Measurements from ENCODE around the gene FILIP1.
"Not testable (repeated sequence)": the region's sequence is repeated elsewhere in the genome, so short reads cannot be mapped to it uniquely, and the experiment has no call there.

The FILIP1 gene

GRCh38 chr6:75441479-75441878 lies 52.1 kb downstream of the FILIP1 start:
- not testable (repeated sequence) for H3K36me3 ChIP-seq (ENCODE audit: control insufficient read depth in 5 of 5, insufficient read depth in 5 of 5, low read length in 5 of 5); H3K27me3 ChIP-seq (ENCODE audit: control insufficient read depth in 5 of 5, insufficient read depth in 4 of 5, low read length in 5 of 5); H3K27ac ChIP-seq (ENCODE audit: low read depth, low read length); H3K4me3 ChIP-seq (ENCODE audit: low read depth in 1 of 5, low read length in 5 of 5); H3K9ac ChIP-seq (ENCODE audit: low read length in 5 of 5); H3K9me3 ChIP-seq (ENCODE audit: control insufficient read depth in 5 of 5, low read length in 5 of 5)
- H3K4me1 ChIP-seq (ENCODE audit: control insufficient read depth in 5 of 5, insufficient read depth in 5 of 5, low read length in 5 of 5) = peaks cover 0 to 13% (median 7%) of the 10 kb centered on the region in 5 donors

GRCh38 chr6:75438442-75439116 lies 55.0 kb downstream of the FILIP1 start:
- Histone ChIP-seq H3K4me1 (ENCODE audit: control insufficient read depth in 5 of 5, insufficient read depth in 5 of 5, low read length in 5 of 5) (peaks cover 0 to 13% (median 8%) of the 10 kb centered on the region in 5 donors), H3K36me3 (ENCODE audit: control insufficient read depth in 5 of 5, insufficient read depth in 5 of 5, low read length in 5 of 5) (no peaks in the 10 kb centered on the region), H3K27ac (ENCODE audit: low read depth, low read length) (no peak overlapping the region), H3K4me3 (ENCODE audit: low read depth in 1 of 5, low read length in 5 of 5) (no peak overlapping the region), H3K27me3 (ENCODE audit: control insufficient read depth in 5 of 5, insufficient read depth in 4 of 5, low read length in 5 of 5) (no peaks in the 10 kb centered on the region), H3K9ac (ENCODE audit: low read length in 5 of 5) (no peak overlapping the region), H3K9me3 (ENCODE audit: control insufficient read depth in 5 of 5, low read length in 5 of 5) (no peaks in the 10 kb centered on the region)

GRCh38 chr6:75438013-75438431 lies 55.6 kb downstream of the FILIP1 start:
- Histone ChIP-seq H3K9ac (ENCODE audit: low read length in 5 of 5) (peak overlapping the region in 1 of 5 donors; percentile 4), H3K36me3 (ENCODE audit: control insufficient read depth in 5 of 5, insufficient read depth in 5 of 5, low read length in 5 of 5) (no peaks in the 10 kb centered on the region), H3K27ac (ENCODE audit: low read depth, low read length) (no peak overlapping the region), H3K4me1 (ENCODE audit: control insufficient read depth in 5 of 5, insufficient read depth in 5 of 5, low read length in 5 of 5) (peaks cover 0 to 13% (median 8%) of the 10 kb centered on the region in 5 donors), H3K9me3 (ENCODE audit: control insufficient read depth in 5 of 5, low read length in 5 of 5) (no peaks in the 10 kb centered on the region), H3K27me3 (ENCODE audit: control insufficient read depth in 5 of 5, insufficient read depth in 4 of 5, low read length in 5 of 5) (no peaks in the 10 kb centered on the region), H3K4me3 (ENCODE audit: low read depth in 1 of 5, low read length in 5 of 5) (no peak overlapping the region)

GRCh38 chr6:75437421-75437891 lies 56.1 kb downstream of the FILIP1 start:
- Histone ChIP-seq H3K4me3 (ENCODE audit: low read depth in 1 of 5, low read length in 5 of 5) (no peak overlapping the region), H3K27me3 (ENCODE audit: control insufficient read depth in 5 of 5, insufficient read depth in 4 of 5, low read length in 5 of 5) (no peaks in the 10 kb centered on the region), H3K27ac (ENCODE audit: low read depth, low read length) (peak overlapping the region; percentile 27), H3K9ac (ENCODE audit: low read length in 5 of 5) (no peak overlapping the region), H3K36me3 (ENCODE audit: control insufficient read depth in 5 of 5, insufficient read depth in 5 of 5, low read length in 5 of 5) (no peaks in the 10 kb centered on the region), H3K4me1 (ENCODE audit: control insufficient read depth in 5 of 5, insufficient read depth in 5 of 5, low read length in 5 of 5) (peaks cover 0 to 13% (median 8%) of the 10 kb centered on the region in 5 donors), H3K9me3 (ENCODE audit: control insufficient read depth in 5 of 5, low read length in 5 of 5) (no peaks in the 10 kb centered on the region)

GRCh38 chr6:75436869-75437268 lies 56.7 kb downstream of the FILIP1 start:
- Histone ChIP-seq H3K4me1 (ENCODE audit: control insufficient read depth in 5 of 5, insufficient read depth in 5 of 5, low read length in 5 of 5) (peaks cover 0 to 13% (median 8%) of the 10 kb centered on the region in 5 donors), H3K36me3 (ENCODE audit: control insufficient read depth in 5 of 5, insufficient read depth in 5 of 5, low read length in 5 of 5) (no peaks in the 10 kb centered on the region), H3K4me3 (ENCODE audit: low read depth in 1 of 5, low read length in 5 of 5) (peak overlapping the region in 1 of 5 donors; percentile 40), H3K9me3 (ENCODE audit: control insufficient read depth in 5 of 5, low read length in 5 of 5) (no peaks in the 10 kb centered on the region), H3K27ac (ENCODE audit: low read depth, low read length) (peak overlapping the region; percentile 27), H3K27me3 (ENCODE audit: control insufficient read depth in 5 of 5, insufficient read depth in 4 of 5, low read length in 5 of 5) (no peaks in the 10 kb centered on the region), H3K9ac (ENCODE audit: low read length in 5 of 5) (no peak overlapping the region)

GRCh38 chr6:75432809-75433208 lies 60.8 kb downstream of the FILIP1 start:
- H3K4me1 ChIP-seq (ENCODE audit: control insufficient read depth in 5 of 5, insufficient read depth in 5 of 5, low read length in 5 of 5) = peaks cover 0 to 13% (median 8%) of the 10 kb centered on the region in 5 donors
- H3K4me3 ChIP-seq (ENCODE audit: low read depth in 1 of 5, low read length in 5 of 5); H3K36me3 ChIP-seq (ENCODE audit: control insufficient read depth in 5 of 5, insufficient read depth in 5 of 5, low read length in 5 of 5); H3K9me3 ChIP-seq (ENCODE audit: control insufficient read depth in 5 of 5, low read length in 5 of 5); H3K27me3 ChIP-seq (ENCODE audit: control insufficient read depth in 5 of 5, insufficient read depth in 4 of 5, low read length in 5 of 5); H3K9ac ChIP-seq (ENCODE audit: low read length in 5 of 5); H3K27ac ChIP-seq (ENCODE audit: low read depth, low read length): not testable (repeated sequence)

- peaks cover 0 to 5% (median under 1%) of the 10 kb centered on the region in 5 donors for H3K4me1 ChIP-seq (ENCODE audit: control insufficient read depth in 5 of 5, insufficient read depth in 5 of 5, low read length in 5 of 5)
- H3K9me3 ChIP-seq (ENCODE audit: control insufficient read depth in 5 of 5, low read length in 5 of 5) = no peaks in the 10 kb centered on the region
- H3K27ac ChIP-seq (ENCODE audit: low read depth, low read length) = no peak overlapping the region
- peaks cover 0 to 2% (median 0%) of the 10 kb centered on the region in 5 donors for H3K27me3 ChIP-seq (ENCODE audit: control insufficient read depth in 5 of 5, insufficient read depth in 4 of 5, low read length in 5 of 5)
- H3K36me3 ChIP-seq (ENCODE audit: control insufficient read depth in 5 of 5, insufficient read depth in 5 of 5, low read length in 5 of 5) = no peaks in the 10 kb centered on the region
- H3K9ac ChIP-seq (ENCODE audit: low read length in 5 of 5) = no peak overlapping the region
- H3K4me3 ChIP-seq (ENCODE audit: low read depth in 1 of 5, low read length in 5 of 5) = no peak overlapping the region
These were observed 62.2 kb downstream of the FILIP1 start for GRCh38 chr6:75431379-75431778.

- H3K4me3 ChIP-seq (ENCODE audit: low read depth in 1 of 5, low read length in 5 of 5) = no peak overlapping the region
These were observed 62.8 kb downstream of the FILIP1 start for GRCh38 chr6:75430631-75431325.

GRCh38 chr6:75429061-75429703 lies 64.4 kb downstream of the FILIP1 start:
- peaks cover 0 to 7% (median 0%) of the 10 kb centered on the region in 5 donors for H3K4me1 ChIP-seq (ENCODE audit: control insufficient read depth in 5 of 5, insufficient read depth in 5 of 5, low read length in 5 of 5)

More at GRCh38 chr6:75430631-75431325, 62.8 kb downstream of the FILIP1 start:
- H3K27me3 ChIP-seq (ENCODE audit: control insufficient read depth in 5 of 5, insufficient read depth in 4 of 5, low read length in 5 of 5) = peaks cover 0 to 2% (median 0%) of the 10 kb centered on the region in 5 donors
- H3K9me3 ChIP-seq (ENCODE audit: control insufficient read depth in 5 of 5, low read length in 5 of 5) = no peaks in the 10 kb centered on the region
- H3K4me1 ChIP-seq (ENCODE audit: control insufficient read depth in 5 of 5, insufficient read depth in 5 of 5, low read length in 5 of 5) = peaks cover 0 to 5% (median 0%) of the 10 kb centered on the region in 5 donors
- no peaks in the 10 kb centered on the region for H3K36me3 ChIP-seq (ENCODE audit: control insufficient read depth in 5 of 5, insufficient read depth in 5 of 5, low read length in 5 of 5)
- no peak overlapping the region for H3K27ac ChIP-seq (ENCODE audit: low read depth, low read length)
- no peak overlapping the region for H3K9ac ChIP-seq (ENCODE audit: low read length in 5 of 5)

GRCh38 chr6:75428204-75428603 lies 65.4 kb downstream of the FILIP1 start:
- H3K4me1 ChIP-seq (ENCODE audit: control insufficient read depth in 5 of 5, insufficient read depth in 5 of 5, low read length in 5 of 5) = peaks cover 0 to 7% (median 0%) of the 10 kb centered on the region in 5 donors
- H3K4me3 ChIP-seq (ENCODE audit: low read depth in 1 of 5, low read length in 5 of 5) = no peak overlapping the region
- H3K27ac ChIP-seq (ENCODE audit: low read depth, low read length) = no peak overlapping the region
- H3K9ac ChIP-seq (ENCODE audit: low read length in 5 of 5) = no peak overlapping the region
- no peaks in the 10 kb centered on the region for H3K36me3 ChIP-seq (ENCODE audit: control insufficient read depth in 5 of 5, insufficient read depth in 5 of 5, low read length in 5 of 5)
- H3K27me3 ChIP-seq (ENCODE audit: control insufficient read depth in 5 of 5, insufficient read depth in 4 of 5, low read length in 5 of 5) = peaks cover 0 to 2% (median 0%) of the 10 kb centered on the region in 5 donors
- no peaks in the 10 kb centered on the region for H3K9me3 ChIP-seq (ENCODE audit: control insufficient read depth in 5 of 5, low read length in 5 of 5)

More at GRCh38 chr6:75429061-75429703, 64.4 kb downstream of the FILIP1 start:
- no peaks in the 10 kb centered on the region for H3K36me3 ChIP-seq (ENCODE audit: control insufficient read depth in 5 of 5, insufficient read depth in 5 of 5, low read length in 5 of 5)
- H3K4me3 ChIP-seq (ENCODE audit: low read depth in 1 of 5, low read length in 5 of 5) = no peak overlapping the region
- H3K27me3 ChIP-seq (ENCODE audit: control insufficient read depth in 5 of 5, insufficient read depth in 4 of 5, low read length in 5 of 5) = peaks cover 0 to 2% (median 0%) of the 10 kb centered on the region in 5 donors
- no peak overlapping the region for H3K27ac ChIP-seq (ENCODE audit: low read depth, low read length)
- no peaks in the 10 kb centered on the region for H3K9me3 ChIP-seq (ENCODE audit: control insufficient read depth in 5 of 5, low read length in 5 of 5)
- H3K9ac ChIP-seq (ENCODE audit: low read length in 5 of 5) = no peak overlapping the region

Measured in subcutaneous abdominal adipose tissue (tissue), 5 donors.